ENCODE measurements around the gene EPHB3.

Gene EPHB3

GRCh38 chr3:184551614-184552256, 9.8 kb upstream of the EPHB3 start:
- TF ChIP-seq, protein P1, sequence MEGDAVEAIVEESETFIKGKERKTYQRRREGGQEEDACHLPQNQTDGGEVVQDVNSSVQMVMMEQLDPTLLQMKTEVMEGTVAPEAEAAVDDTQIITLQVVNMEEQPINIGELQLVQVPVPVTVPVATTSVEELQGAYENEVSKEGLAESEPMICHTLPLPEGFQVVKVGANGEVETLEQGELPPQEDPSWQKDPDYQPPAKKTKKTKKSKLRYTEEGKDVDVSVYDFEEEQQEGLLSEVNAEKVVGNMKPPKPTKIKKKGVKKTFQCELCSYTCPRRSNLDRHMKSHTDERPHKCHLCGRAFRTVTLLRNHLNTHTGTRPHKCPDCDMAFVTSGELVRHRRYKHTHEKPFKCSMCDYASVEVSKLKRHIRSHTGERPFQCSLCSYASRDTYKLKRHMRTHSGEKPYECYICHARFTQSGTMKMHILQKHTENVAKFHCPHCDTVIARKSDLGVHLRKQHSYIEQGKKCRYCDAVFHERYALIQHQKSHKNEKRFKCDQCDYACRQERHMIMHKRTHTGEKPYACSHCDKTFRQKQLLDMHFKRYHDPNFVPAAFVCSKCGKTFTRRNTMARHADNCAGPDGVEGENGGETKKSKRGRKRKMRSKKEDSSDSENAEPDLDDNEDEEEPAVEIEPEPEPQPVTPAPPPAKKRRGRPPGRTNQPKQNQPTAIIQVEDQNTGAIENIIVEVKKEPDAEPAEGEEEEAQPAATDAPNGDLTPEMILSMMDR (IDR thresholded peaks at IDR 0.05; ENCODE audit: low read depth, low read length, missing control alignments) = no peak
- H3K4me3 ChIP-seq (replicated peaks; ENCODE audit: low read depth, low read length) = no peak overlapping the region
- DNase-seq (ENCODE audit: extremely low read depth, low read depth) = no peak

DNA sequence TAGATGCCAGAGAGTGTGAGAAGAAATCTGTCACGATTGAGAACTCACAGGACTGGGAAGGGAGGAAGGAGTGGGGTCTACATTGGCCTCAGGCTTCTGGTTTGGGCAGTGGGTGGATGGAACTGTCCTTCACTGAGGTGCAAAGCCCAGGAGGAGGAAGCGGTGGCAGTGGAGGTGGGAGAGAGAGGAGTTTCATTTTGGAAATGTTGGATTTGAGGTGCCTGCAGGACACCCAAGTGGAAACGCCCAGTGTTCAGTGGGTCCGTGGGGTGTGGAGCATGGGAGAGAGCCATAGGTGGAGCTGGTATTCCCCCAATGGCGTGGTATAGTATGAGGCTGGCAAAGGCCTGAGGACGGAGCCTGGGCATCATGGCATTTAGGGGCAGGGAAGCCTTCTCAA, 9.3 kb upstream of the EPHB3 start:
- DNase-seq (ENCODE audit: extremely low read depth, low read depth) = no peak
- no peak overlapping the region for H3K4me3 ChIP-seq (replicated peaks; ENCODE audit: low read depth, low read length)
- TF ChIP-seq, protein P1 (IDR thresholded peaks at IDR 0.05; ENCODE audit: low read depth, low read length, missing control alignments) = no peak

- TF ChIP-seq, protein P1 (IDR thresholded peaks at IDR 0.05; ENCODE audit: low read depth, low read length, missing control alignments) = no peak
- no peak for DNase-seq (ENCODE audit: extremely low read depth, low read depth)
- no peak overlapping the region for H3K4me3 ChIP-seq (replicated peaks; ENCODE audit: low read depth, low read length)
These were observed 8.7 kb upstream of the EPHB3 start for GRCh38 chr3:184552863-184553262.

DNA sequence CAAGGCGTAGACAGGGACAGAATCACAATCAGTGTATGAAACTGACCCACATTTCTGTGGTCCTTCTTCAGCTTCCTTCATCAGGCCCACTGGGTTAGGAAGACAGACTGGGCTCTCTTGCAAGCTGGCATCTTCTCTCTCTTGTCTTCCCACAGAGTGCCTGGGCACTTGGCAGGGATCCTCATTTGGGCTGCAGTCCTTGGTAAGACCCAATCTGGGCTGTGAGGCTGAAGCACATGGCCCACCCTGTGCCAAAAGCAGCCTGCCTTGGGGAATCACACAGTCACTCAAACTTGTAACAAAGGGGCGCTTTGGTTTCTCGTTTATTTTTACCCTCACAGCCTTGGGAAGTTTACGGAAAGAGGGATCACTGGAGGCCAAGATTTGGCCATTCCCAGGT, 8.2 kb upstream of the EPHB3 start:
- DNase-seq (ENCODE audit: extremely low read depth, low read depth) = no peak
- TF ChIP-seq, protein P1 (IDR thresholded peaks at IDR 0.05; ENCODE audit: low read depth, low read length, missing control alignments) = no peak

DNA sequence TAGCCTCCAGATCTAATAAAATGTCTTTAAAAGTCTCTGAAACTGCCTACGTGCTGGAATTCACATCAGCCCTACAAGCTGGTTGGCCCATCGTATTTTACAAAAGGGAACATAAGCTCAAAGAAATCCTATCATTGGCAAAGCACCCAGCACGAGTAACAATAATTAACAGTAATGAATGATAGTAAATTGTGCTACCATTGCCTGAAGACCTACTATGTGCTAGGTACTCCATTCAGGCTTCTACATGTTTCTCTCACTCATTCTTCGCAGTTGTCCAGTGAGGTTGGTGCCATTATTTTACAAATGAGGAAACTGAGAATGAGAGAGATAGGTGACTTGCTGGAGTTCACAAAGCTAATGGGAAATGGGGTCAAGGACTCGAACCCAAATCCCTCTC, 7.1 kb upstream of the EPHB3 start:
- DNase-seq (ENCODE audit: extremely low read depth, low read depth) = no peak
- TF ChIP-seq, protein P1 (IDR thresholded peaks at IDR 0.05; ENCODE audit: low read depth, low read length, missing control alignments) = no peak
- H3K4me3 ChIP-seq (replicated peaks; ENCODE audit: low read depth, low read length) = no peak overlapping the region

More for the DNA sequence above, 8.2 kb upstream of the EPHB3 start:
- H3K4me3 ChIP-seq (replicated peaks; ENCODE audit: low read depth, low read length) = no peak overlapping the region

GRCh38 chr3:184556582-184557347, 4.8 kb upstream of the EPHB3 start:
- no peak for DNase-seq (ENCODE audit: extremely low read depth, low read depth)
- H3K4me3 ChIP-seq (replicated peaks; ENCODE audit: low read depth, low read length) = no peak overlapping the region
- TF ChIP-seq, protein P1 (IDR thresholded peaks at IDR 0.05; ENCODE audit: low read depth, low read length, missing control alignments) = no peak
